Measurements from ENCODE around the gene CASQ2.

- TF ChIP-seq CTCF (IDR thresholded peaks at IDR 0.05; ENCODE audit: poor library complexity) (no peak), EZH2 (IDR thresholded peaks at IDR 0.05; ENCODE audit: borderline replicate concordance) (no peak)
These were observed 40.2 kb downstream of the CASQ2 start for GRCh38 chr1:115728341-115728740.

Data from hepatocyte (in vitro differentiated cells).